PC-9 (cell line): ENCODE results near the gene FLT4. TPM values are rescaled to one million over a fixed set of nuclear protein-coding genes. Genes with fewer than 3 reads are reported as not detected.

Experiments used
- BruUV-seq: library from RNA; stranded (reverse); fragments of 400-500 nt; replicated peaks from 2 replicates; lab custom pipeline; 2021; lab: Mats Ljungman, UMichigan
- CTCF ChIA-PET: fragments of 300-600 bp; sonication (Branson Sonifier 250); formaldehyde crosslinking; loops from one replicate; lab custom pipeline; 2022; ENCODE audit warnings: antibody characterized with exemption; lab: Charles Lee
- POLR2A ChIA-PET: fragments of 300-600 bp; sonication (Branson Sonifier 250); formaldehyde crosslinking; loops from one replicate; lab custom pipeline; 2022; ENCODE audit warnings: antibody characterized with exemption; ENCODE audit not compliant: unreplicated experiment; lab: Charles Lee
- DNase-seq, 2 experiments: peaks; one replicate each; pipeline versions ENCODE4 v3.0.0 to v3.0.0-alpha.2; 2015 to 2022; ENCODE audit warnings: mixed read lengths in 1 of 2
- H2AFZ ChIP-seq: fragments of 200-600 bp; sonication (generic); 2 replicates; pipeline ENCODE4 v1.8.1; 2017; ENCODE audit warnings: antibody characterized with exemption
- H3F3A ChIP-seq: fragments of 200-600 bp; sonication (generic); 2 replicates; pipeline ENCODE4 v1.8.1; 2017; ENCODE audit warnings: antibody characterized with exemption, mild to moderate bottlenecking, low read depth; ENCODE audit not compliant: insufficient read depth
- H3K27ac ChIP-seq: fragments of 200-600 bp; sonication (generic); 2 replicates; pipeline ENCODE4 v1.6.1; 2016; ENCODE audit warnings: mixed run types
- H3K27me3 ChIP-seq: fragments of 200-600 bp; sonication (generic); 2 replicates; pipeline ENCODE4 v1.6.1; 2016; ENCODE audit warnings: low read depth, mixed run types; ENCODE audit not compliant: insufficient read depth
- H3K36me3 ChIP-seq: fragments of 200-600 bp; sonication (generic); 2 replicates; pipeline ENCODE4 v1.6.1; 2016; ENCODE audit warnings: low read depth, mixed run types
- H3K4me1 ChIP-seq: fragments of 200-600 bp; sonication (generic); replicated peaks from 2 replicates; pipeline ENCODE4 v1.6.1; 2016; ENCODE audit warnings: mixed run types; ENCODE audit not compliant: insufficient read depth
- H3K4me2 ChIP-seq: fragments of 200-600 bp; sonication (generic); 2 replicates; pipeline ENCODE4 v1.6.1; 2017; ENCODE audit warnings: mixed run types
- H3K4me3 ChIP-seq: fragments of 200-600 bp; sonication (generic); 2 replicates; pipeline ENCODE4 v1.6.1; 2016; ENCODE audit warnings: mixed run types
- H3K79me2 ChIP-seq: fragments of 200-600 bp; sonication (generic); 2 replicates; pipeline ENCODE4 v1.6.1; 2017; ENCODE audit warnings: low read depth, mixed run types
- H3K9me2 ChIP-seq: fragments of 200-600 bp; sonication (generic); 2 replicates; pipeline ENCODE4 v1.8.1; 2017; ENCODE audit warnings: mild to moderate bottlenecking; ENCODE audit not compliant: insufficient read depth
- H3K9me3 ChIP-seq: fragments of 200-600 bp; sonication (generic); 2 replicates; pipeline ENCODE4 v1.8.1; 2016; ENCODE audit warnings: low read depth; ENCODE audit not compliant: insufficient read depth
- H4K20me1 ChIP-seq: fragments of 200-600 bp; sonication (generic); 2 replicates; pipeline ENCODE4 v1.8.1; 2017; ENCODE audit not compliant: insufficient read depth
- EZH2 ChIP-seq: fragments of 200-600 bp; sonication (generic); IDR thresholded peaks from 2 replicates; pipeline ENCODE4 v1.8.0; 2017; ENCODE audit warnings: antibody characterized with exemption, low read depth
- intact Hi-C: fragments of 100-400 bp; cut with micrococcal nuclease; formaldehyde crosslinking; loops from one replicate; pipeline ENCODE4 v1.10.0; 2022; ENCODE audit not compliant: unreplicated experiment
- total RNA-seq: library from RNA; stranded (reverse); gene quantifications from 2 replicates; pipeline ENCODE4 v1.2.3, GENCODE V29; 2021
- TF ChIP-seq, protein P1 (sequence below): fragments of 200-600 bp; sonication (generic); conservative IDR thresholded peaks from 2 replicates; pipeline ENCODE4 v1.6.1; 2017; ENCODE audit warnings: mixed run types, antibody characterized with exemption, mild to moderate bottlenecking, moderate library complexity

Gene FLT4
- total RNA-seq, 1 experiment from 2014 or later: not detected

- DNase-seq: no peak
- Histone ChIP-seq H3K36me3 (no peaks in the 10 kb centered on the region), H3K27me3 (peaks cover 82% of the 10 kb centered on the region), H3K27ac (no peak overlapping the region), H3K79me2 (no peaks in the 10 kb centered on the region), H4K20me1 (no peaks in the 10 kb centered on the region), H3K9me2 (no peaks in the 10 kb centered on the region), H2AFZ (no peak overlapping the region), H3K4me1 (no peaks in the 10 kb centered on the region), H3K4me3 (no peak overlapping the region), H3K4me2 (no peak overlapping the region; the same call in 1 of the 2 replicates), H3F3A (no peaks in the 10 kb centered on the region), H3K9me3 (no peaks in the 10 kb centered on the region)
- BruUV-seq: no TSS peak
- intact Hi-C loops: no loop called here
- POLR2A ChIA-PET: no interaction called here
- TF ChIP-seq, protein P1, sequence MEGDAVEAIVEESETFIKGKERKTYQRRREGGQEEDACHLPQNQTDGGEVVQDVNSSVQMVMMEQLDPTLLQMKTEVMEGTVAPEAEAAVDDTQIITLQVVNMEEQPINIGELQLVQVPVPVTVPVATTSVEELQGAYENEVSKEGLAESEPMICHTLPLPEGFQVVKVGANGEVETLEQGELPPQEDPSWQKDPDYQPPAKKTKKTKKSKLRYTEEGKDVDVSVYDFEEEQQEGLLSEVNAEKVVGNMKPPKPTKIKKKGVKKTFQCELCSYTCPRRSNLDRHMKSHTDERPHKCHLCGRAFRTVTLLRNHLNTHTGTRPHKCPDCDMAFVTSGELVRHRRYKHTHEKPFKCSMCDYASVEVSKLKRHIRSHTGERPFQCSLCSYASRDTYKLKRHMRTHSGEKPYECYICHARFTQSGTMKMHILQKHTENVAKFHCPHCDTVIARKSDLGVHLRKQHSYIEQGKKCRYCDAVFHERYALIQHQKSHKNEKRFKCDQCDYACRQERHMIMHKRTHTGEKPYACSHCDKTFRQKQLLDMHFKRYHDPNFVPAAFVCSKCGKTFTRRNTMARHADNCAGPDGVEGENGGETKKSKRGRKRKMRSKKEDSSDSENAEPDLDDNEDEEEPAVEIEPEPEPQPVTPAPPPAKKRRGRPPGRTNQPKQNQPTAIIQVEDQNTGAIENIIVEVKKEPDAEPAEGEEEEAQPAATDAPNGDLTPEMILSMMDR: no peak
- TF ChIP-seq EZH2: no peak
- CTCF ChIA-PET: no interaction called here
Measured at GRCh38 chr5:180645274-180646204, 3.9 kb downstream of the FLT4 start.

- H3K4me2 ChIP-seq: no peak overlapping the region
- TF ChIP-seq EZH2: no peak
- TF ChIP-seq, protein P1: no peak
- H2AFZ ChIP-seq: no peak overlapping the region
- BruUV-seq: no TSS peak
- H3F3A ChIP-seq: no peaks in the 10 kb centered on the region
- intact Hi-C loops: no loop called here
- H3K79me2 ChIP-seq: no peaks in the 10 kb centered on the region
- H3K27ac ChIP-seq: no peak overlapping the region
- no peaks in the 10 kb centered on the region for H3K4me1 ChIP-seq
- H3K9me3 ChIP-seq: no peaks in the 10 kb centered on the region
- no peaks in the 10 kb centered on the region for H3K9me2 ChIP-seq
- peaks cover 82% of the 10 kb centered on the region for H3K27me3 ChIP-seq
- ChIA-PET CTCF (no interaction called here), POLR2A (no interaction called here)
- no peak for DNase-seq
- no peak overlapping the region for H3K4me3 ChIP-seq
- no peaks in the 10 kb centered on the region for H3K36me3 ChIP-seq
- H4K20me1 ChIP-seq: no peaks in the 10 kb centered on the region
Measured at GRCh38 chr5:180644825-180645273, 4.6 kb downstream of the FLT4 start.

DNA sequence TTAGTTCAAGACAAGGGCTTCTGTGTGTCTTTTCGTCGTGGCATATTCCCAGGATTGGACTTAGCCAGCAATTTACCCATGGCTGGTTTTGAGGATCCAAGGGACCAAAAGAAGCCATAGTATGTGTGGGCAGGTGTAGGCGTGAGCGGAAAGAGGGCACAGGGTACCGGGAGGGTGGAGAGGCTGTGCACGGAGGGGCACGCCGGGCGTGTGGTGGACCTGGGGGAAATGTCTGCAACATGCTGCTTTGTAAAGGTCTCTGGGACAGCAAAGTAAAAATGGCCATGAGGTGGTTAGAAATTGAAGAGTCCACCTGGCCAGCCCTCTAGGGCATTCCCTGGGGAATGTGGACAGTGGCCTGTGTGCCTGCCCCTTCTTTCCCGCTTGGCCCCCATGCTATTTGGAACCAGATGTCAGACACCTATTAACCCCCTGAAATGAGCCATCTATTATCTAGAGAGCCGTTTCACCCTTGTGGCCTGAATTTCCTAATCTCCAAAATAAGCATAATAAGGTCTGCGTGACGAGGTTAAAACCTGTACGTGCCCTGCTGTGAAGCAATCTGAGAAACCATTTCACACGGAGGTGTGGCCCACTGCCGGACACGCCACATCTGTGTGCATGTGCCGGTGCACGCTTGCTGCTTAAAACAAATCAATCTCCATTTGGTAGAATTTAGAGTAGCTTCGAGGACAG, 5.1 kb downstream of the FLT4 start:
- Histone ChIP-seq H4K20me1 (no peaks in the 10 kb centered on the region), H3K9me3 (no peaks in the 10 kb centered on the region), H3K4me2 (no peak overlapping the region), H3K4me3 (no peak overlapping the region), H3K27me3 (peaks cover 83% of the 10 kb centered on the region), H3K27ac (no peak overlapping the region), H3F3A (no peaks in the 10 kb centered on the region), H3K4me1 (no peaks in the 10 kb centered on the region), H3K36me3 (no peaks in the 10 kb centered on the region), H3K79me2 (no peaks in the 10 kb centered on the region), H2AFZ (no peak overlapping the region), H3K9me2 (no peaks in the 10 kb centered on the region)
- TF ChIP-seq EZH2: no peak
- TF ChIP-seq, protein P1: no peak
- no TSS peak for BruUV-seq
- intact Hi-C loops: no loop called here
- ChIA-PET CTCF (no interaction called here), POLR2A (no interaction called here)
- DNase-seq: no peak
